Adrenal gland (tissue), 12 donors: ENCODE results near the gene LTBP2. TPM values are rescaled to one million over a fixed set of nuclear protein-coding genes. Genes with fewer than 3 reads are reported as not detected.

Experiments
- DNase-seq, 7 donors: peaks; one replicate each; pipeline ENCODE4 v3.0.0-alpha.2; 2019 to 2020
- H3K27ac ChIP-seq, 5 donors: fragments of 200-600 bp; sonication (generic) in 4 of 5; 1 replicate in 3 of 5; 2 replicates in 2 of 5; pipeline versions ENCODE4 v1.5.1 to v1.8.0; 2016 to 2020; ENCODE audit warnings: mild to moderate bottlenecking in 1 of 5
- H3K27me3 ChIP-seq: fragments of 200-600 bp; 2 replicates; pipeline ENCODE4 v1.8.0; 2021
- H3K36me3 ChIP-seq, 2 donors: fragments of 200-600 bp; replicated peaks in 1 of 2; 1 replicate in 1 of 2; 2 replicates in 1 of 2; pipeline versions ENCODE4 v1.5.1 to v1.8.0; 2018 to 2022
- H3K4me1 ChIP-seq, 2 donors: fragments of 200-600 bp; replicated peaks in 1 of 2; 1 replicate in 1 of 2; 2 replicates in 1 of 2; pipeline versions ENCODE4 v1.5.1 to v1.8.0; 2018 to 2021
- H3K4me3 ChIP-seq, 4 donors: fragments of 200-600 bp; sonication (generic) in 3 of 4; one replicate each; pipeline ENCODE4 v1.5.1; 2016 to 2018
- H3K9me3 ChIP-seq, 3 donors: fragments of 200-600 bp; sonication (generic) in 1 of 3; replicated peaks in 1 of 3; 1 replicate in 2 of 3; 2 replicates in 1 of 3; pipeline versions ENCODE4 v1.5.1 to v1.8.0; 2016 to 2021
- CTCF ChIP-seq, 6 experiments: fragments of 450-650 bp in 4 of 6; fragments of 200-600 bp in 2 of 6; sonication (generic) in 1 of 6; IDR thresholded peaks; 1 replicate in 5 of 6; 2 replicates in 1 of 6; pipeline versions ENCODE4 v1.5.1 to v1.8.0; 2016 to 2021; ENCODE audit warnings: antibody characterized with exemption in 6 of 6, mild to moderate bottlenecking in 2 of 6, moderate library complexity in 1 of 6
- POLR2A ChIP-seq, 2 donors: fragments of 450-650 bp; IDR thresholded peaks; one replicate each; pipeline ENCODE4 v1.6.1; 2017; ENCODE audit warnings: antibody characterized with exemption in 2 of 2, mild to moderate bottlenecking in 2 of 2, moderate library complexity in 1 of 2
- whole genome bisulfite sequencing, 4 donors: extraction: QIAGEN DNeasy Blood & Tissue Kit in 2 of 4; methylation state at CpG; one replicate each; pipeline versions ENCODE4 v1.1.5 to v1.1.7; 2013 to 2017; 5-methylcytosine and 5-hydroxymethylcytosine counted together
- intact Hi-C, 2 donors: fragments of 100-400 bp; cut with DNase I; formaldehyde crosslinking; loops; one replicate each; pipeline versions ENCODE4 v1.14.1 to v1.15.0; 2022 to 2023
- polyA plus RNA-seq, 3 donors: library from polyadenylated mRNA; stranded (reverse); fragments of 200-250 nt in 2 of 3; fragments of 350-450 nt in 1 of 3; fragmentation: Illumina TruSeq in 1 of 3; extraction: RNeasy Lipid Tissue Mini Kit (QIAGEN cat#74804) in 1 of 3; gene quantifications; one replicate each; pipeline ENCODE4 v1.2.3, GENCODE V29; 2013 to 2014
- total RNA-seq, 9 donors: library from RNA; depleted of rRNA in 4 of 9; stranded (reverse); fragments of >200 nt in 4 of 9; fragments of 120-200 nt in 1 of 9; fragmentation: NEBNext Ultra II Directional in 1 of 9; extraction: Animal tissue kit (Norgen Biotek cat#: 25700) in 1 of 9; gene quantifications; one replicate each; pipeline versions ENCODE4 v1.1.0 to v1.2.4, GENCODE V29; 2013 to 2023
- donor health status: healthy with polysubstance abuse.
- donor health status: Bipolar disorder and iron deficiency.
- donor health status: DM: yes; HTN: yes; CAD: no.
- donor health status: DM: no; HTN: no; CAD: no.
- donor health status: DM: no; HTN: no; CAD: no.
- donor health status: DM: yes; HTN: yes; CAD: no.

Gene LTBP2
- total and polyA plus RNA-seq, 12 donors: 2.1 to 17.0 (median 6.2) TPM

GRCh38 chr14:74501135-74501614 is 110.9 kb downstream of the LTBP2 start:
- no peaks in the 10 kb centered on the region for H3K36me3 ChIP-seq
- intact Hi-C loops: loop anchor here (5.0 to 10.0 kb wide), 2 partner anchors 111 to 294 kb away; partner anchors contain the start of gene LTBP2 (in 1 of the 2)
- TF ChIP-seq CTCF (IDR thresholded peaks at IDR 0.05): peak; percentile 53 to 83 (median 74)
- TF ChIP-seq POLR2A (IDR thresholded peaks at IDR 0.05): no peak
- no peak overlapping the region for H3K4me3 ChIP-seq
- no peaks in the 10 kb centered on the region for H3K9me3 ChIP-seq
- no peaks in the 10 kb centered on the region for H3K27me3 ChIP-seq
- DNase-seq: peak; percentile 69 to 89 (median 88)
- H3K27ac ChIP-seq: no peak overlapping the region
- whole genome bisulfite sequencing, 4 donors: 42 to 57% (median 50%) methylated on average over 13 to 16 of the region's 16 CpGs
- no peaks in the 10 kb centered on the region for H3K4me1 ChIP-seq

GRCh38 chr14:74500417-74501134 is 111.5 kb downstream of the LTBP2 start:
- no peak overlapping the region for H3K4me3 ChIP-seq
- intact Hi-C loops: loop anchor here (5.0 to 10.0 kb wide), 2 partner anchors 112 to 294 kb away; partner anchors contain the start of gene LTBP2 (in 1 of the 2)
- no peaks in the 10 kb centered on the region for H3K9me3 ChIP-seq
- peaks cover 0 to 4% of the 10 kb centered on the region in 2 donors for H3K4me1 ChIP-seq
- H3K27ac ChIP-seq: no peak overlapping the region
- H3K27me3 ChIP-seq: no peaks in the 10 kb centered on the region
- TF ChIP-seq CTCF (IDR thresholded peaks at IDR 0.05) (no peak), POLR2A (IDR thresholded peaks at IDR 0.05) (no peak)
- no peaks in the 10 kb centered on the region for H3K36me3 ChIP-seq
- 79 to 92% (median 82%) methylated on average over 6 to 10 of the region's 10 CpGs for WGBS, 4 donors
- peak in 1 of 7 donors; percentile 14 for DNase-seq

GRCh38 chr14:74495356-74495755 is 116.7 kb downstream of the LTBP2 start:
- 14 to 37% (median 25%) methylated on average over 2 of the region's 2 CpGs for WGBS, 4 donors

More at GRCh38 chr14:74495356-74495755, 116.7 kb downstream of the LTBP2 start:
- no peak for DNase-seq
- Histone ChIP-seq H3K36me3 (no peaks in the 10 kb centered on the region), H3K4me1 (peaks cover 21 to 38% of the 10 kb centered on the region in 2 donors), H3K4me3 (no peak overlapping the region), H3K27ac (peak overlapping the region in 1 of 5 donors; percentile 39), H3K9me3 (no peaks in the 10 kb centered on the region), H3K27me3 (no peaks in the 10 kb centered on the region)
- no peak for TF ChIP-seq CTCF (IDR thresholded peaks at IDR 0.05)
- TF ChIP-seq POLR2A (IDR thresholded peaks at IDR 0.05): no peak
- intact Hi-C loops: no loop called here
